H1 (cell line): ENCODE results near the gene SHISA9. TPM values are rescaled to one million over a fixed set of nuclear protein-coding genes. Genes with fewer than 3 reads are reported as not detected.

Experiments used
- CTCF ChIA-PET: fragments of 300-600 bp; sonication (Branson Sonifier 250); formaldehyde crosslinking; loops from one replicate; lab custom pipeline; 2021; ENCODE audit not compliant: partially characterized antibody; lab: Charles Lee
- POLR2A ChIA-PET: fragments of 300-600 bp; sonication (Branson Sonifier 250); formaldehyde crosslinking; loops from one replicate; lab custom pipeline; 2021; ENCODE audit warnings: inconsistent platforms; ENCODE audit not compliant: partially characterized antibody; lab: Charles Lee
- DNase-seq, 2 experiments: peaks; one replicate each; pipeline versions ENCODE4 v3.0.0 to v3.0.0-alpha.2; 2010 to 2022; ENCODE audit warnings: low spot score in 2 of 2, low read depth in 1 of 2, mixed read lengths in 1 of 2
- FAIRE-seq: peaks from 2 replicates; lab custom pipeline; 2011; peaks lifted over from hg19 to GRCh38; lab: Jason Lieb, UNC
- H2AFZ ChIP-seq: 2 replicates; pipeline ENCODE4 v1.8.1; 2012; ENCODE audit warnings: low read length, inconsistent platforms
- H2AK5ac ChIP-seq: 2 replicates; pipeline ENCODE4 v1.6.1; 2013; ENCODE audit warnings: low read depth, low read length
- H2BK120ac ChIP-seq: replicated peaks from 2 replicates; pipeline ENCODE3; 2013; ENCODE audit warnings: low read depth, low read length, inconsistent platforms
- H2BK12ac ChIP-seq: 2 replicates; pipeline ENCODE4 v1.6.1; 2013; ENCODE audit warnings: low read depth, low read length
- H2BK15ac ChIP-seq: 2 replicates; pipeline ENCODE4 v1.6.1; 2013; ENCODE audit warnings: low read length
- H2BK20ac ChIP-seq: 2 replicates; pipeline ENCODE4 v1.6.1; 2013; ENCODE audit warnings: low read length
- H2BK5ac ChIP-seq: 2 replicates; pipeline ENCODE4 v1.6.1; 2013; ENCODE audit warnings: low read depth, low read length
- H3K14ac ChIP-seq: 2 replicates; pipeline ENCODE4 v1.6.1; 2013; ENCODE audit warnings: inconsistent platforms; ENCODE audit not compliant: insufficient read length
- H3K18ac ChIP-seq: 2 replicates; pipeline ENCODE4 v1.6.1; 2013; ENCODE audit warnings: low read length; ENCODE audit errors: extremely low read depth
- H3K23ac ChIP-seq: 2 replicates; pipeline ENCODE4 v1.6.1; 2013; ENCODE audit warnings: inconsistent platforms; ENCODE audit not compliant: insufficient read length
- H3K23me2 ChIP-seq: 2 replicates; pipeline ENCODE4 v1.6.1; 2013; ENCODE audit warnings: low read depth, low read length
- H3K27ac ChIP-seq: 2 replicates; pipeline ENCODE4 v1.6.1; 2011; ENCODE audit warnings: low read depth, low read length, inconsistent platforms
- H3K27me3 ChIP-seq, 4 experiments: replicated peaks in 1 of 4; 1 replicate in 1 of 4; 2 replicates in 3 of 4; pipeline versions ENCODE4 v1.6.1 to v1.8.1; 2011 to 2013; ENCODE audit warnings: low read length in 3 of 4, mild to moderate bottlenecking in 3 of 4, inconsistent platforms in 2 of 4, mixed read lengths in 2 of 4, moderate library complexity in 1 of 4; ENCODE audit not compliant: control insufficient read depth in 3 of 4, insufficient read depth in 3 of 4; ENCODE audit errors: extremely low read depth in 1 of 4
- H3K36me3 ChIP-seq, 4 experiments: 2 replicates each; pipeline versions ENCODE4 v1.6.1 to v1.8.1; 2011 to 2013; ENCODE audit warnings: mild to moderate bottlenecking in 4 of 4, low read length in 3 of 4, moderate library complexity in 2 of 4, control low read depth in 1 of 4, inconsistent platforms in 1 of 4; ENCODE audit not compliant: insufficient read depth in 4 of 4, control insufficient read depth in 2 of 4
- H3K4ac ChIP-seq: replicated peaks from 2 replicates; pipeline ENCODE3; 2013; ENCODE audit warnings: low read length, low read depth, mixed read lengths, inconsistent platforms; ENCODE audit not compliant: insufficient read length
- H3K4me1 ChIP-seq, 4 experiments: replicated peaks in 1 of 4; 1 replicate in 1 of 4; 2 replicates in 3 of 4; pipeline versions ENCODE4 v1.6.1 to v1.8.1; 2011 to 2013; ENCODE audit warnings: low read length in 3 of 4, inconsistent platforms in 2 of 4, mixed read lengths in 1 of 4; ENCODE audit not compliant: insufficient read depth in 4 of 4, control insufficient read depth in 3 of 4
- H3K4me2 ChIP-seq, 2 experiments: 2 replicates each; pipeline versions ENCODE4 v1.6.1 to v1.8.1; 2011 to 2013; ENCODE audit warnings: low read depth in 2 of 2, low read length in 2 of 2, control low read depth in 1 of 2, inconsistent platforms in 1 of 2, mild to moderate bottlenecking in 1 of 2; ENCODE audit not compliant: insufficient read depth in 1 of 2
- H3K4me3 ChIP-seq, 4 experiments: fragments of 200-600, 300-600 bp in 1 of 4; sonication (generic), shearing (Covaris generic), sonication (Bioruptor Twin) in 1 of 4; 2 replicates each; pipeline versions ENCODE4 v1.5.1 to v1.8.1; 2011 to 2016; ENCODE audit warnings: low read length in 4 of 4, low read depth in 3 of 4, control low read depth in 2 of 4, inconsistent platforms in 2 of 4, mild to moderate bottlenecking in 2 of 4, mixed read lengths in 1 of 4, moderate library complexity in 1 of 4; ENCODE audit not compliant: insufficient read depth in 2 of 4; ENCODE audit errors: extremely low read depth in 1 of 4
- H3K56ac ChIP-seq: replicated peaks from 2 replicates; pipeline ENCODE3; 2013; ENCODE audit warnings: low read depth, mild to moderate bottlenecking, mixed read lengths, low read length, inconsistent platforms; ENCODE audit not compliant: insufficient read length
- H3K79me1 ChIP-seq: 2 replicates; pipeline ENCODE4 v1.6.1; 2013; ENCODE audit warnings: low read depth, low read length, control low read depth
- H3K79me2 ChIP-seq, 2 experiments: 2 replicates each; pipeline versions ENCODE4 v1.6.1 to v1.8.1; 2012 to 2013; ENCODE audit warnings: low read length in 2 of 2, mild to moderate bottlenecking in 2 of 2, inconsistent platforms in 1 of 2; ENCODE audit not compliant: insufficient read depth in 2 of 2, control insufficient read depth in 1 of 2
- H3K9ac ChIP-seq, 4 experiments: replicated peaks in 1 of 4; 1 replicate in 1 of 4; 2 replicates in 3 of 4; pipeline versions ENCODE4 v1.6.1 to v1.8.1; 2011 to 2013; ENCODE audit warnings: low read depth in 3 of 4, low read length in 3 of 4, control low read depth in 2 of 4, mild to moderate bottlenecking in 2 of 4, moderate library complexity in 2 of 4, inconsistent platforms in 1 of 4; ENCODE audit errors: extremely low read depth in 1 of 4
- H3K9me3 ChIP-seq, 2 experiments: 2 replicates each; pipeline versions ENCODE4 v1.6.1 to v1.8.1; 2012 to 2013; ENCODE audit warnings: mild to moderate bottlenecking in 2 of 2, moderate library complexity in 2 of 2, control low read depth in 1 of 2, inconsistent platforms in 1 of 2, low read depth in 1 of 2, low read length in 1 of 2, mixed read lengths in 1 of 2; ENCODE audit not compliant: insufficient read depth in 2 of 2
- H4K20me1 ChIP-seq, 2 experiments: replicated peaks in 1 of 2; 2 replicates each; pipeline versions ENCODE3 to v1.8.1; 2011 to 2013; ENCODE audit warnings: inconsistent platforms in 2 of 2, low read length in 2 of 2, mild to moderate bottlenecking in 1 of 2; ENCODE audit not compliant: insufficient read depth in 2 of 2, control insufficient read depth in 1 of 2
- H4K5ac ChIP-seq: 2 replicates; pipeline ENCODE4 v1.6.1; 2013; ENCODE audit warnings: low read length, low read depth, mixed read lengths, inconsistent platforms; ENCODE audit not compliant: insufficient read length
- H4K8ac ChIP-seq: 2 replicates; pipeline ENCODE4 v1.8.0; 2013; ENCODE audit warnings: mild to moderate bottlenecking, moderate library complexity, low read length, inconsistent platforms; ENCODE audit not compliant: insufficient read depth; ENCODE audit errors: extremely low read depth
- H4K91ac ChIP-seq: replicated peaks from 2 replicates; pipeline ENCODE3; 2013; ENCODE audit warnings: low read length, mixed read lengths, inconsistent platforms; ENCODE audit not compliant: insufficient read length
- GTF2F1 ChIP-seq: IDR thresholded peaks from 2 replicates; pipeline ENCODE4 v1.6.1; 2012; ENCODE audit warnings: low read depth, low read length, improper control_type of control experiment, borderline replicate concordance
- HDAC6 ChIP-seq: IDR thresholded peaks from one replicate; pipeline ENCODE4 v1.7.1; 2012; ENCODE audit warnings: low read depth, mild to moderate bottlenecking, inconsistent platforms, low read length, moderate library complexity
- NRF1 ChIP-seq: IDR thresholded peaks from 2 replicates; pipeline ENCODE4 v1.6.1; 2011; ENCODE audit warnings: mild to moderate bottlenecking, low read depth, low read length, improper control_type of control experiment
- POU5F1 ChIP-seq: IDR thresholded peaks from 2 replicates; pipeline ENCODE4 v1.6.1; 2011; ENCODE audit warnings: low read depth, mild to moderate bottlenecking, low read length, moderate library complexity
- SAP30 ChIP-seq: fragments of 300-600 bp; sonication (generic); IDR thresholded peaks from 2 replicates; pipeline ENCODE4 v1.7.1; 2012; ENCODE audit warnings: low read length, moderate library complexity, mild to moderate bottlenecking, inconsistent platforms; ENCODE audit not compliant: insufficient read depth, insufficient replicate concordance
- SIN3A ChIP-seq, 2 experiments: IDR thresholded peaks in 1 of 2; conservative IDR thresholded peaks in 1 of 2; 2 replicates each; pipeline ENCODE4 v1.6.1; 2011 to 2012; ENCODE audit warnings: low read length in 2 of 2, improper control_type of control experiment in 1 of 2, low read depth in 1 of 2, mild to moderate bottlenecking in 1 of 2
- TAF1 ChIP-seq: IDR thresholded peaks from 2 replicates; pipeline ENCODE4 v1.6.1; 2011; ENCODE audit warnings: mild to moderate bottlenecking, low read depth, low read length
- WGBS, 2 experiments: shearing (Covaris generic) in 1 of 2; methylation state at CpG; one replicate each; pipeline versions ENCODE4 v1.1.6 to v1.1.7; 2013 to 2015; ENCODE audit warnings: low lambda C conversion rate in 2 of 2, mixed read lengths in 2 of 2, inconsistent platforms in 1 of 2, low coverage in 1 of 2, missing lambda C conversion rate in 1 of 2; ENCODE audit not compliant: insufficient replicate concordance in 2 of 2, insufficient coverage in 1 of 2, insufficient read length in 1 of 2; ENCODE audit errors: extremely low coverage in 1 of 2, missing lambda C conversion rate in 1 of 2; 5-methylcytosine and 5-hydroxymethylcytosine counted together
- polyA plus RNA-seq, 7 experiments: library from polyadenylated mRNA; depleted of rRNA in 3 of 7; stranded (reverse) in 5 of 7; unstranded in 2 of 7; fragments of >200 nt in 5 of 7; fragments of 200-250 nt in 2 of 7; gene quantifications; 1 replicate in 5 of 7; 2 replicates in 1 of 7; 4 replicates in 1 of 7; pipeline versions ENCODE4 v1.2.1 to v1.2.3, GENCODE V29; 2011 to 2013; ENCODE audit warnings: missing spikeins in 2 of 7, mixed read lengths in 2 of 7
- total RNA-seq: library from RNA; stranded (reverse); fragmentation: NEBNext Ultra II Directional; extraction: Animal tissue kit (Norgen Biotek cat#: 25700); gene quantifications from 2 replicates; pipeline ENCODE4 v1.2.1, GENCODE V29; 2021
- TF ChIP-seq, protein P1 (sequence below): IDR thresholded peaks from 2 replicates; pipeline ENCODE4 v1.6.1; 2012; ENCODE audit warnings: low read length, inconsistent platforms
- TF ChIP-seq, protein P2 (sequence below): IDR thresholded peaks from 2 replicates; pipeline ENCODE4 v1.6.1; 2011; ENCODE audit warnings: low read length, improper control_type of control experiment

SHISA9 gene
- total and polyA plus RNA-seq, 2 of the 8 experiments (the other 6 are each of a cell fraction or from before 2014, with no cell fraction given): 25.6 to 39.8 TPM

DNA sequence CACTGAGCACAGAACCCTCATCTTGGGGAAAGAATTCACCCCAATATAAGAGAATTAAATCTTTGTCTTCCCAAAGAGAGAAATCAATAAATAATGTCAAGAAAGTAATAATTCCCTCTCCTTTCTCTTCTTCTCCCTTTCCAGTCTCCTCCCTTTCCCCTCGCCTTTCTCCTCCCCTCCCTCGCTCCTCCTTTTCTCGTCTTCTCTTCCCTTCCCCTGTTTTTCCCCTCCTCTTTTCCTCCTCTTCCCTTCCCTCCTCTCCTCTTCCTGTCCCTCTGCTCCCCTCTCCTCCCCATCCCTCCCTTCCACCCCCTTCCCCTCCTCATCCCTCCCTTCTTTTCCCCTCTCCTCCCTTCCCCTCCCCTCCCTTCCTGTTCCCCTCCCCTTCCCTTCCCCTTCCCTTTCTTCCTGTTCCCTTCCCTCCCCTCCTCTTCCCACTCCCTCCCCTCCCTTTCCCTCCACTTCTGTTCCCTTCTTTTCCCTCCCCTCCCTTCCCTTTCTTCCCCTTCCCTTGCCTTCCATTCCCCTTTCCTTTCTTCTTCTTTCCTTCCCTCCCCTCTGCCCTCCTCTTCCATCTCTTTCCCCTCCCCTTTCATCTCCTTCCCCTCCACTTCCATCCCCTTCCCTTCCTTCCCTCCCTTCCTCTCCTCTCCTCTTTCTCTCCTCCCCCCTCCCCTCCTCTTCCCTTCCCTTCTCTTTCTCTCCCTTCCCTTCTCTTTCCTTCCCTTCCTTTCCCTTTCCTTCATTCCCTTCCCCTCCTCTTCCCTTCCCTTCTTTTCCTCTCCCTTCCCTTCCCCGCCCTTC is 363.6 kb downstream of the SHISA9 start:
- H2BK120ac ChIP-seq: no peak overlapping the region
- H2AFZ ChIP-seq: no peak overlapping the region
- no peak overlapping the region for H2AK5ac ChIP-seq
- H3K27ac ChIP-seq: no peak overlapping the region
- no peak overlapping the region for H3K4me2 ChIP-seq
- no peak overlapping the region for H4K5ac ChIP-seq
- no peak overlapping the region for H4K8ac ChIP-seq
- H2BK5ac ChIP-seq: no peak overlapping the region
- H3K79me1 ChIP-seq: no peaks in the 10 kb centered on the region
- H3K79me2 ChIP-seq: no peaks in the 10 kb centered on the region
- no peak overlapping the region for H3K4ac ChIP-seq
- no peak overlapping the region for H3K23ac ChIP-seq
- H3K4me3 ChIP-seq: no peak overlapping the region
- H3K4me1 ChIP-seq: no peaks in the 10 kb centered on the region
- WGBS, 2 experiments: 20 to 46% methylated on average over 1 to 2 of the region's 4 CpGs
- no peak overlapping the region for H2BK15ac ChIP-seq
- H3K56ac ChIP-seq: no peak overlapping the region
- H3K36me3 ChIP-seq: no peaks in the 10 kb centered on the region
- H4K91ac ChIP-seq: no peak overlapping the region
- no peaks in the 10 kb centered on the region for H3K27me3 ChIP-seq
- H3K14ac ChIP-seq: no peak overlapping the region
- no peak overlapping the region for H2BK12ac ChIP-seq
- H3K18ac ChIP-seq: no peak overlapping the region
- ChIA-PET CTCF (no interaction called here), POLR2A (no interaction called here)
- DNase-seq (no peak), FAIRE-seq (no peak)
- peaks cover 1% of the 10 kb centered on the region; the same call in 1 of the 2 replicates for H3K23me2 ChIP-seq
- H2BK20ac ChIP-seq: no peak overlapping the region
- H3K9ac ChIP-seq: no peak overlapping the region
- no peaks in the 10 kb centered on the region for H4K20me1 ChIP-seq
- H3K9me3 ChIP-seq: peaks cover 0 to under 1% of the 10 kb centered on the region in 2 experiments; a peak in 1 of 4 replicates
- TF ChIP-seq, protein P1, sequence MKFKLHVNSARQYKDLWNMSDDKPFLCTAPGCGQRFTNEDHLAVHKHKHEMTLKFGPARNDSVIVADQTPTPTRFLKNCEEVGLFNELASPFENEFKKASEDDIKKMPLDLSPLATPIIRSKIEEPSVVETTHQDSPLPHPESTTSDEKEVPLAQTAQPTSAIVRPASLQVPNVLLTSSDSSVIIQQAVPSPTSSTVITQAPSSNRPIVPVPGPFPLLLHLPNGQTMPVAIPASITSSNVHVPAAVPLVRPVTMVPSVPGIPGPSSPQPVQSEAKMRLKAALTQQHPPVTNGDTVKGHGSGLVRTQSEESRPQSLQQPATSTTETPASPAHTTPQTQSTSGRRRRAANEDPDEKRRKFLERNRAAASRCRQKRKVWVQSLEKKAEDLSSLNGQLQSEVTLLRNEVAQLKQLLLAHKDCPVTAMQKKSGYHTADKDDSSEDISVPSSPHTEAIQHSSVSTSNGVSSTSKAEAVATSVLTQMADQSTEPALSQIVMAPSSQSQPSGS: no peak
- no peak for TF ChIP-seq GTF2F1
- TF ChIP-seq NRF1: no peak
- TF ChIP-seq POU5F1: no peak
- TF ChIP-seq SAP30: no peak
- TF ChIP-seq HDAC6: no peak
- no peak for TF ChIP-seq SIN3A (conservative IDR thresholded peaks at IDR 0.05 in 1 of 2, IDR thresholded peaks at IDR 0.05 in 1 of 2; ENCODE audit: low read depth in 1 of 2, low read length in 2 of 2)
- no peak for TF ChIP-seq TAF1
- TF ChIP-seq, protein P2, sequence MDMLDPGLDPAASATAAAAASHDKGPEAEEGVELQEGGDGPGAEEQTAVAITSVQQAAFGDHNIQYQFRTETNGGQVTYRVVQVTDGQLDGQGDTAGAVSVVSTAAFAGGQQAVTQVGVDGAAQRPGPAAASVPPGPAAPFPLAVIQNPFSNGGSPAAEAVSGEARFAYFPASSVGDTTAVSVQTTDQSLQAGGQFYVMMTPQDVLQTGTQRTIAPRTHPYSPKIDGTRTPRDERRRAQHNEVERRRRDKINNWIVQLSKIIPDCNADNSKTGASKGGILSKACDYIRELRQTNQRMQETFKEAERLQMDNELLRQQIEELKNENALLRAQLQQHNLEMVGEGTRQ: no peak
